Omental fat pad (tissue), 4 donors: ENCODE data around the gene ZNF783. TPM values are rescaled to one million over a fixed set of nuclear protein-coding genes. Genes with fewer than 3 reads are reported as not detected.
"Not testable (repeated sequence)": the region's sequence is repeated elsewhere in the genome, so short reads cannot be mapped to it uniquely, and the experiment has no call there.

Experiments used
- ATAC-seq: fragments of 150-250 bp; one replicate; pipeline ENCODE4 v1.9.1; 2016; ENCODE audit warnings: mild to moderate bottlenecking, moderate library complexity; ENCODE audit not compliant: low FRiP score
- DNase-seq: peaks from one replicate; pipeline ENCODE4 v3.0.0-alpha.2; 2019; ENCODE audit warnings: low spot score
- CTCF ChIP-seq, 3 donors: fragments of 450-650 bp; IDR thresholded peaks; one replicate each; pipeline ENCODE4 v1.5.1; 2016 to 2017; ENCODE audit warnings: antibody characterized with exemption in 3 of 3, mild to moderate bottlenecking in 3 of 3, moderate library complexity in 2 of 3
- total RNA-seq, 4 donors: library from RNA; depleted of rRNA; stranded (reverse); fragments of >200 nt; gene quantifications; one replicate each; pipeline ENCODE4 v1.1.0, GENCODE V29; 2016

Gene ZNF783
- total RNA-seq, 4 donors from 2014 or later, result 9.7 to 24.6 (median 15.9) TPM

DNA sequence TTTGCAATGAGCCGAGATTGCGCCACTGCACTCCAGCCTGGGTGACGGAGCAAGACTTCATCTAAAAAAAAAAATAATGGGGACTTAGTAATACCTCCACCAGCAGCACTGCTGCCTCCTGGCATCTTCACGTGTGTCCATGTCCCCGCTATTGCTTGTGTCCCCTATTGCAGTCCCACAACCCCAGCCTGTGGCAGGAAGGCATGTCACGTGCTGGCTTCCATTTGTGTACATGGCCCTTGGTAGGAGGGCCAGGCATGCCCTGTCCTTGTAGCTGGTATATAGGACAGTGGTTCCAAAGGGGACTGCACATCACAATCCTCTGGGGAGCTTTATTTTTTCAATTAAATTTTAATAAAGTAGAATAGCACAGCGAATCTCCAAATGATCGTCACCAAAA lies 5.7 kb downstream of the ZNF783 start:
- DNase-seq, result no peak
- no peak for ATAC-seq
- TF ChIP-seq CTCF (IDR thresholded peaks at IDR 0.05), result no peak

DNA sequence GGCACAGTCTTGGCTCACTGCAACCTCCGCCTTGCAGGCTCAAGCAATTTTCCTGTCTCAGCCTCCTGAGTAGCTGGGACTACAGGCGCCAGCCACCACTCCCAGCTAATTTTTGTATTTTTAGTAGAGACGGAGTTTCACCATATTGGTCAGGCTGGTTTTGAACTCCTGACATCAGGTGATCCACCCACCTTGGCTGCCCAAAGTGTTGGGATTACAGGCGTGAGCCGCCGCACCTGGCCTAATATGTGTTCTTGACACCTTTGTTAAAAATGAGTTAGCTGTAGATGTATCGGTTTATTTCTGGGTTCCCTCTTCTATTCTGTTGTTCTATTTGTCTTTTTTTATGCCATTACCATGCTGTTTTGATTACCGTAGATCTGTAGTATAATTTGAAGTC lies 12.4 kb downstream of the ZNF783 start:
- DNase-seq, ATAC-seq: not testable (repeated sequence)

GRCh38 chr7:149277871-149278270 lies 15.9 kb downstream of the ZNF783 start:
- TF ChIP-seq CTCF (IDR thresholded peaks at IDR 0.05), result no peak
- DNase-seq, result no peak

GRCh38 chr7:149278396-149278795 lies 16.4 kb downstream of the ZNF783 start:
- ATAC-seq (no peak), DNase-seq (no peak)
- TF ChIP-seq CTCF (IDR thresholded peaks at IDR 0.05), result no peak

More at GRCh38 chr7:149277871-149278270, 15.9 kb downstream of the ZNF783 start:
- no peak for ATAC-seq

DNA sequence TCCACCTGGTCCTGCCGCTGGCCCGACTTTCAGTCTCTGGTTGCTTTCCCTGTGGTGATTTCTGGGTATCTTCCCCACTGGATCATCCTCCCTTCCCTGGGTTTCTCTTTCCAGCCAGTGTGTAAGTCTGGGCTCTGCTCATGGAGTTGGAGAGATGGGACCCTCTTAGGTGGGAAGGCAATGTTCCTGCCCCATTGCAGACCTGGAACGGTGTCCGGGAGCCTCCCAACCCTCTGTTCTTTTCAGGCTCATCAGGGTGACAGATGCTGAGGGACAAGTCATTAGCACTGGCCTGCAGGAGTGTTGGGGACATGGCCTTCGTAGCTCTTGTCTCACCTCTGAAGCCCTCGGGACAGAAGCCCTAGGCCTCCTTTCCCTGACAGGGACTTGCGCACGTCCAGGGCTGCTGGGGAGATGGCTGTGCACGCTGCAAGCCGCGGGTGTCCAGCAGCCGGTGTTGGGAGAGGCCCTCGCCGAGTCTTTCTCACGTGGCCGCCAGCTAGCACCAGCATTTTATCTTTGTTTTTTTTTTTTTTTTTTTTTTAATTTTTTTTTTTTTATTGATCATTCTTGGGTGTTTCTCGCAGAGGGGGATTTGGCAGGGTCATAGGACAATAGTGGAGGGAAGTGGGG lies 17.2 kb downstream of the ZNF783 start:
- TF ChIP-seq CTCF (IDR thresholded peaks at IDR 0.05), result no peak
- DNase-seq (no peak), ATAC-seq (no peak)

DNA sequence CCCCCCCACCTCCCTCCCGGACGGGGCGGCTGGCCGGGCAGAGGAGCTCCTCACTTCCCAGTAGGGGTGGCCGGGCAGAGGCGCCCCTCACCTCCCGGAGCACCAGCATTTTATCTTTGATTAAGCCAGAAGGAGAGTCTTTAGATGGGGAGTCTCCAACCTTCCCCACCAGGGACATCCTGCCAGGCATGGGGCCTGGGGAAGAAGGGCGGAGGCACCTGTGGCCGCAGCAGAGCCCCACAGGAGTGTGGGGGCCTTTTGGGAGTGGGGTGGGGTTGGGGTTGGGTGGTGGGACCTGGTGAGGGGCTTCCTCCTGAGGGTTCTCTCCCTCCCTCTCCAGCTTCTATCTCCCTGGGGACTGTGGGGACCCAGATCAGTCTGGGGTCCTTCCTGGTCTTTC lies 18.2 kb downstream of the ZNF783 start:
- no peak for TF ChIP-seq CTCF (IDR thresholded peaks at IDR 0.05)
- no peak for DNase-seq
- ATAC-seq, result no peak

GRCh38 chr7:149280661-149281507 lies 18.9 kb downstream of the ZNF783 start:
- TF ChIP-seq CTCF (IDR thresholded peaks at IDR 0.05), result no peak
- ATAC-seq, result no peak
- DNase-seq, result no peak
